ENCODE results near the gene MAT2A. TPM values are rescaled to one million over a fixed set of nuclear protein-coding genes. Genes with fewer than 3 reads are reported as not detected.
"Not testable (repeated sequence)": the region's sequence is repeated elsewhere in the genome, so short reads cannot be mapped to it uniquely, and the experiment has no call there.

The MAT2A gene

GRCh38 chr2:85591563-85591962, 52.6 kb downstream of the MAT2A start:
- Histone ChIP-seq H3K79me1 (ENCODE audit: low read depth, low read length) (peaks cover 3% of the 10 kb centered on the region), H2AFZ (ENCODE audit: low read length) (no peak overlapping the region), H3K4me3 (ENCODE audit: low read length in 2 of 2) (no peak overlapping the region), H3K36me3 (replicated peaks in 1 of 2; ENCODE audit: control insufficient read depth in 2 of 2, insufficient read depth in 2 of 2, low read length in 2 of 2) (peaks cover 1 to 2% of the 10 kb centered on the region in 2 donors), H4K91ac (ENCODE audit: low read depth, low read length, poor library complexity) (no peak overlapping the region), H3K23ac (ENCODE audit: low read depth, low read length, poor library complexity) (no peak overlapping the region), H3K27me3 (ENCODE audit: control insufficient read depth in 3 of 3, insufficient read depth in 3 of 3, low read depth in 1 of 3, low read length in 3 of 3) (peaks cover 0 to 3% (median 0%) of the 10 kb centered on the region in 3 experiments), H3K4me2 (ENCODE audit: insufficient read depth, low read length, poor library complexity, severe bottlenecking) (no peak overlapping the region), H4K8ac (ENCODE audit: low read depth, low read length) (no peak overlapping the region), H2BK12ac (ENCODE audit: low read length) (no peak overlapping the region), H3K4me1 (ENCODE audit: control insufficient read depth in 2 of 2, insufficient read depth in 1 of 2, low read depth in 1 of 2, low read length in 2 of 2) (peaks cover 8 to 18% of the 10 kb centered on the region in 2 donors), H3K18ac (ENCODE audit: low read length) (no peak overlapping the region), H2BK5ac (ENCODE audit: low read length) (no peak overlapping the region), H2BK15ac (ENCODE audit: low read length) (no peak overlapping the region), H2AK5ac (ENCODE audit: low read depth, low read length) (peak overlapping the region; percentile 82), H2BK120ac (ENCODE audit: low read depth, low read length) (no peak overlapping the region), H3K9ac (ENCODE audit: low read depth, low read length, poor library complexity) (peak overlapping the region; percentile 7), H3K27ac (replicated peaks; ENCODE audit: low read length) (no peak overlapping the region), H3K14ac (ENCODE audit: low read length) (no peak overlapping the region), H3K9me3 (replicated peaks in 1 of 2; ENCODE audit: control insufficient read depth in 2 of 2, insufficient read depth in 1 of 2, low read depth in 1 of 2, low read length in 2 of 2) (peaks cover 0 to 2% of the 10 kb centered on the region in 2 donors), H3K4ac (ENCODE audit: low read length) (no peak overlapping the region)
- no CpG with 5 or more reads among the region's 12 CpGs for WGBS, 2 donors (ENCODE audit: extremely low coverage in 2 of 2, insufficient read length in 2 of 2, insufficient replicate concordance in 1 of 2)
- no peak for DNase-seq (ENCODE audit: low spot score)

DNA sequence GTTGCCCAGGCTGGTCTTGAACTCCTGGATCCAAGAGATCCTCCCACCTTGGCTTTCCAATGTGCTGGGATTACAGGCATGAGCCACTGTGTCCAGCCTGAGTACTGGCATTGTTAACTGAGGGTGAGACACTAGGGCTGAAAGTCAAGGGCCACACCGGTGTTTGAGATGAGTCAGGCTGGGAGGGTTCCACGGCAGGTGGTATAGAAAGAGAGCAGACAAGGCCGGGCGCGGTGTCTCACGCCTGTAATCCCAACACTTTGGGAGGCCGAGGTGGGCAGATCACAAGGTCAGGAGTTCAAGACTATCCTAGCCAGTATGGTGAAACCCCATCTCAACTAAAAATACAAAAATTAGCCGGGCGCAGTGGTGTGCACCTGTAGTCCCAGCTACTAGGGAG, 53.3 kb downstream of the MAT2A start:
- DNase-seq (ENCODE audit: low spot score); H4K8ac ChIP-seq (ENCODE audit: low read depth, low read length); H2BK15ac ChIP-seq (ENCODE audit: low read length); H3K4me3 ChIP-seq (ENCODE audit: low read length in 2 of 2); H2BK120ac ChIP-seq (ENCODE audit: low read depth, low read length); H3K9ac ChIP-seq (ENCODE audit: low read depth, low read length, poor library complexity); H2BK5ac ChIP-seq (ENCODE audit: low read length); H3K79me1 ChIP-seq (ENCODE audit: low read depth, low read length); H3K14ac ChIP-seq (ENCODE audit: low read length); H3K4me2 ChIP-seq (ENCODE audit: insufficient read depth, low read length, poor library complexity, severe bottlenecking); H3K18ac ChIP-seq (ENCODE audit: low read length); H2AFZ ChIP-seq (ENCODE audit: low read length); H3K9me3 ChIP-seq (replicated peaks in 1 of 2; ENCODE audit: control insufficient read depth in 2 of 2, insufficient read depth in 1 of 2, low read depth in 1 of 2, low read length in 2 of 2); H2AK5ac ChIP-seq (ENCODE audit: low read depth, low read length); H3K36me3 ChIP-seq (replicated peaks in 1 of 2; ENCODE audit: control insufficient read depth in 2 of 2, insufficient read depth in 2 of 2, low read length in 2 of 2); H3K27ac ChIP-seq (replicated peaks; ENCODE audit: low read length); H4K91ac ChIP-seq (ENCODE audit: low read depth, low read length, poor library complexity); H2BK12ac ChIP-seq (ENCODE audit: low read length); H3K27me3 ChIP-seq (ENCODE audit: control insufficient read depth in 3 of 3, insufficient read depth in 3 of 3, low read depth in 1 of 3, low read length in 3 of 3); H3K23ac ChIP-seq (ENCODE audit: low read depth, low read length, poor library complexity); H3K4ac ChIP-seq (ENCODE audit: low read length): not testable (repeated sequence)
- peaks cover 8 to 18% of the 10 kb centered on the region in 2 donors for H3K4me1 ChIP-seq (ENCODE audit: control insufficient read depth in 2 of 2, insufficient read depth in 1 of 2, low read depth in 1 of 2, low read length in 2 of 2)
- WGBS, 2 donors (ENCODE audit: extremely low coverage in 2 of 2, insufficient read length in 2 of 2, insufficient replicate concordance in 1 of 2), result no CpG with 5 or more reads among the region's 9 CpGs

- H2BK15ac ChIP-seq (ENCODE audit: low read length), result no peak overlapping the region
- no peak overlapping the region for H4K91ac ChIP-seq (ENCODE audit: low read depth, low read length, poor library complexity)
- H3K27me3 ChIP-seq (ENCODE audit: control insufficient read depth in 3 of 3, insufficient read depth in 3 of 3, low read depth in 1 of 3, low read length in 3 of 3), result peaks cover 0 to 3% (median 0%) of the 10 kb centered on the region in 3 experiments
- H3K4ac ChIP-seq (ENCODE audit: low read length), result no peak overlapping the region
- no peak overlapping the region for H3K27ac ChIP-seq (replicated peaks; ENCODE audit: low read length)
- no peak overlapping the region for H3K14ac ChIP-seq (ENCODE audit: low read length)
- H3K18ac ChIP-seq (ENCODE audit: low read length), result no peak overlapping the region
- no peak for DNase-seq (ENCODE audit: low spot score)
- H2AK5ac ChIP-seq (ENCODE audit: low read depth, low read length), result peak overlapping the region; percentile 52
- H3K4me2 ChIP-seq (ENCODE audit: insufficient read depth, low read length, poor library complexity, severe bottlenecking), result no peak overlapping the region
- no peak overlapping the region for H2BK12ac ChIP-seq (ENCODE audit: low read length)
- peaks cover 8 to 15% of the 10 kb centered on the region in 2 donors for H3K4me1 ChIP-seq (ENCODE audit: control insufficient read depth in 2 of 2, insufficient read depth in 1 of 2, low read depth in 1 of 2, low read length in 2 of 2)
- H2BK120ac ChIP-seq (ENCODE audit: low read depth, low read length), result no peak overlapping the region
- H3K9me3 ChIP-seq (replicated peaks in 1 of 2; ENCODE audit: control insufficient read depth in 2 of 2, insufficient read depth in 1 of 2, low read depth in 1 of 2, low read length in 2 of 2), result peaks cover 0 to 2% of the 10 kb centered on the region in 2 donors
- H3K79me1 ChIP-seq (ENCODE audit: low read depth, low read length), result peaks cover 10% of the 10 kb centered on the region
- no peak overlapping the region for H2AFZ ChIP-seq (ENCODE audit: low read length)
- H3K9ac ChIP-seq (ENCODE audit: low read depth, low read length, poor library complexity), result no peak overlapping the region
- no peak overlapping the region for H4K8ac ChIP-seq (ENCODE audit: low read depth, low read length)
- no CpG with 5 or more reads among the region's 3 CpGs for WGBS, 2 donors (ENCODE audit: extremely low coverage in 2 of 2, insufficient read length in 2 of 2, insufficient replicate concordance in 1 of 2)
- H2BK5ac ChIP-seq (ENCODE audit: low read length), result peak overlapping the region; percentile 46
- no peak overlapping the region for H3K23ac ChIP-seq (ENCODE audit: low read depth, low read length, poor library complexity)
- H3K4me3 ChIP-seq (ENCODE audit: low read length in 2 of 2), result no peak overlapping the region
- H3K36me3 ChIP-seq (replicated peaks in 1 of 2; ENCODE audit: control insufficient read depth in 2 of 2, insufficient read depth in 2 of 2, low read length in 2 of 2), result peaks cover 13 to 15% of the 10 kb centered on the region in 2 donors
These were observed 54.1 kb downstream of the MAT2A start for GRCh38 chr2:85593023-85593422.

Small RNA genes lying within 50 kb of the gene (small RNA-seq; reads per million reads assigned to genes)
- not detected for gene RN7SL126P (ENCODE audit: insufficient read depth)
